AG08395 (cell line): ENCODE results near the gene NET1.
"Not testable (repeated sequence)": the region's sequence is repeated elsewhere in the genome, so short reads cannot be mapped to it uniquely, and the experiment has no call there.

Experiments
- DNase-seq: peaks from one replicate; pipeline ENCODE4 v3.0.0; 2012; ENCODE audit warnings: mixed read lengths, low spot score

Gene NET1

GRCh38 chr10:5466451-5467206 lies 54.3 kb downstream of the NET1 start:
- DNase-seq, result peak; percentile 55

GRCh38 chr10:5467207-5467535 lies 54.8 kb downstream of the NET1 start:
- no peak for DNase-seq

- no peak for DNase-seq
Measured at GRCh38 chr10:5467634-5468255, 55.4 kb downstream of the NET1 start.

- DNase-seq, result no peak
Measured at GRCh38 chr10:5468262-5469106, 56.1 kb downstream of the NET1 start.

GRCh38 chr10:5469353-5470061 lies 57.1 kb downstream of the NET1 start:
- no peak for DNase-seq

GRCh38 chr10:5470062-5470751 lies 57.9 kb downstream of the NET1 start:
- no peak for DNase-seq

- not testable (repeated sequence) for DNase-seq
Measured at GRCh38 chr10:5474642-5475041, 62.3 kb downstream of the NET1 start.

- DNase-seq, result not testable (repeated sequence)
Measured at GRCh38 chr10:5475088-5475487, 62.7 kb downstream of the NET1 start.

- not testable (repeated sequence) for DNase-seq
Measured at GRCh38 chr10:5475974-5476807, 63.8 kb downstream of the NET1 start.

GRCh38 chr10:5476918-5477525 lies 64.7 kb downstream of the NET1 start:
- DNase-seq, result no peak

- DNase-seq, result no peak
Measured at GRCh38 chr10:5477948-5478693, 65.8 kb downstream of the NET1 start.

GRCh38 chr10:5478694-5479305 lies 66.4 kb downstream of the NET1 start:
- no peak for DNase-seq

- DNase-seq, result no peak
Measured at GRCh38 chr10:5479481-5480161, 67.3 kb downstream of the NET1 start.

- DNase-seq, result no peak
Measured at GRCh38 chr10:5480162-5480941, 68.0 kb downstream of the NET1 start.

- no peak for DNase-seq
Measured at GRCh38 chr10:5481121-5481520, 68.8 kb downstream of the NET1 start.

- no peak for DNase-seq
Measured at GRCh38 chr10:5482016-5482415, 69.7 kb downstream of the NET1 start.

GRCh38 chr10:5484205-5484604 lies 71.8 kb downstream of the NET1 start:
- DNase-seq, result no peak

- no peak for DNase-seq
Measured at GRCh38 chr10:5485290-5485689, 72.9 kb downstream of the NET1 start.
